Liver (tissue), 9 donors: ENCODE results near the gene CXCR6. TPM values are rescaled to one million over a fixed set of nuclear protein-coding genes. Genes with fewer than 3 reads are reported as not detected.

Source experiments
- DNase-seq: peaks from one replicate; pipeline ENCODE4 v3.0.0-alpha.2; 2017; ENCODE audit warnings: low spot score
- H3K27ac ChIP-seq, 2 donors: one replicate each; pipeline ENCODE4 v1.7.0; 2013; ENCODE audit warnings: inconsistent platforms in 2 of 2, low read length in 2 of 2, control low read depth in 1 of 2, low read depth in 1 of 2, mild to moderate bottlenecking in 1 of 2
- H3K27me3 ChIP-seq, 4 donors: one replicate each; pipeline versions ENCODE4 v1.6.1 to v1.7.0; 2013; ENCODE audit warnings: low read length in 3 of 4, inconsistent platforms in 1 of 4, mild to moderate bottlenecking in 1 of 4, moderate library complexity in 1 of 4; ENCODE audit not compliant: control insufficient read depth in 4 of 4, insufficient read depth in 4 of 4
- H3K36me3 ChIP-seq, 4 donors: one replicate each; pipeline versions ENCODE4 v1.6.1 to v1.7.0; 2013; ENCODE audit warnings: low read length in 3 of 4, mild to moderate bottlenecking in 3 of 4, low read depth in 1 of 4, moderate library complexity in 1 of 4; ENCODE audit not compliant: control insufficient read depth in 4 of 4, insufficient read depth in 3 of 4
- H3K4me1 ChIP-seq, 4 donors: one replicate each; pipeline versions ENCODE4 v1.6.1 to v1.7.0; 2013; ENCODE audit warnings: low read length in 3 of 4, mild to moderate bottlenecking in 3 of 4, moderate library complexity in 1 of 4; ENCODE audit not compliant: control insufficient read depth in 4 of 4, insufficient read depth in 4 of 4
- H3K4me3 ChIP-seq, 3 donors: one replicate each; pipeline versions ENCODE4 v1.6.1 to v1.7.0; 2013; ENCODE audit warnings: low read length in 3 of 3, control low read depth in 1 of 3, low read depth in 1 of 3, mild to moderate bottlenecking in 1 of 3
- H3K9ac ChIP-seq, 2 donors: one replicate each; pipeline ENCODE4 v1.7.0; 2013; ENCODE audit warnings: low read length in 2 of 2, mild to moderate bottlenecking in 2 of 2, moderate library complexity in 2 of 2, control low read depth in 1 of 2, low read depth in 1 of 2
- H3K9me3 ChIP-seq, 4 donors: one replicate each; pipeline versions ENCODE4 v1.6.1 to v1.7.0; 2013; ENCODE audit warnings: low read length in 3 of 4; ENCODE audit not compliant: control insufficient read depth in 4 of 4
- EGR1 ChIP-seq, 2 donors: IDR thresholded peaks; 2 replicates each; pipeline ENCODE4 v1.6.1; 2016 to 2018; ENCODE audit warnings: antibody characterized with exemption in 2 of 2, low read depth in 2 of 2
- FOXA1 ChIP-seq: IDR thresholded peaks from 2 replicates; pipeline ENCODE4 v1.6.1; 2016; ENCODE audit warnings: antibody characterized with exemption
- FOXA2 ChIP-seq: IDR thresholded peaks from 2 replicates; pipeline ENCODE4 v1.6.1; 2016; ENCODE audit warnings: antibody characterized with exemption
- GABPA ChIP-seq, 2 donors: IDR thresholded peaks in 1 of 2; conservative IDR thresholded peaks in 1 of 2; 2 replicates each; pipeline ENCODE4 v1.6.1; 2016; ENCODE audit warnings: antibody characterized with exemption in 2 of 2, mild to moderate bottlenecking in 1 of 2, moderate library complexity in 1 of 2
- HNF4A ChIP-seq, 2 donors: conservative IDR thresholded peaks; 2 replicates each; pipeline ENCODE4 v1.6.1; 2016; ENCODE audit warnings: antibody characterized with exemption in 2 of 2, mild to moderate bottlenecking in 2 of 2
- JUND ChIP-seq, 2 donors: IDR thresholded peaks; 2 replicates each; pipeline ENCODE4 v1.6.1; 2016; ENCODE audit warnings: antibody characterized with exemption in 2 of 2
- NR2F2 ChIP-seq: IDR thresholded peaks from 2 replicates; pipeline ENCODE4 v1.6.1; 2016; ENCODE audit warnings: antibody characterized with exemption
- RAD21 ChIP-seq, 2 donors: IDR thresholded peaks; 2 replicates each; pipeline ENCODE4 v1.6.1; 2016; ENCODE audit warnings: antibody characterized with exemption in 2 of 2, mild to moderate bottlenecking in 2 of 2
- RXRA ChIP-seq, 2 donors: IDR thresholded peaks; 2 replicates each; pipeline ENCODE4 v1.6.1; 2017 to 2018; ENCODE audit warnings: antibody characterized with exemption in 2 of 2, mild to moderate bottlenecking in 1 of 2
- SP1 ChIP-seq: IDR thresholded peaks from 2 replicates; pipeline ENCODE4 v1.6.1; 2018; ENCODE audit warnings: antibody characterized with exemption, mild to moderate bottlenecking
- YY1 ChIP-seq: IDR thresholded peaks from 2 replicates; pipeline ENCODE4 v1.6.1; 2016; ENCODE audit warnings: antibody characterized with exemption, mild to moderate bottlenecking
- WGBS: extraction: QIAGEN DNeasy Blood & Tissue Kit; methylation state at CpG from one replicate; pipeline ENCODE4 v1.1.7; 2013; 5-methylcytosine and 5-hydroxymethylcytosine counted together
- polyA plus RNA-seq, 2 donors: library from polyadenylated mRNA; stranded (reverse) in 1 of 2; unstranded in 1 of 2; fragments of 200-250 nt in 1 of 2; fragments of >200 nt in 1 of 2; fragmentation: Nextera tagmentation in 1 of 2; extraction: Ambion mirVana in 1 of 2; gene quantifications; one replicate each; pipeline versions ENCODE4 v1.2.1 to v1.2.3, GENCODE V29; 2013 to 2015
- total RNA-seq, 2 donors: library from RNA; depleted of rRNA; stranded (reverse); fragments of >200 nt; gene quantifications; one replicate each; pipeline ENCODE4 v1.2.3, GENCODE V29; 2014
- TF ChIP-seq, protein P1 (sequence below): IDR thresholded peaks from 2 replicates; pipeline ENCODE4 v1.6.1; 2016; ENCODE audit warnings: antibody characterized with exemption, mild to moderate bottlenecking
- TF ChIP-seq, protein P2 (sequence below): fragments of 150-350 bp; IDR thresholded peaks from 2 replicates; pipeline ENCODE4 v1.5.1; 2017; ENCODE audit warnings: improper control_type of control experiment, low read depth, low read length; ENCODE audit not compliant: missing input control
- TF ChIP-seq, protein P3 (sequence below): IDR thresholded peaks from 2 replicates; pipeline ENCODE4 v1.6.1; 2016; ENCODE audit warnings: antibody characterized with exemption
- TF ChIP-seq, protein P4 (sequence below): IDR thresholded peaks from 2 replicates; pipeline ENCODE4 v1.6.1; 2016; ENCODE audit warnings: antibody characterized with exemption
- donor health status: healthy.
- donor health status: healthy.
- donor health status: healthy.
- donor health status: healthy.
- donor health status: healthy.

CXCR6 gene
- total and polyA plus RNA-seq, 4 donors = 0.60 to 2.9 (median 0.96) TPM

DNA sequence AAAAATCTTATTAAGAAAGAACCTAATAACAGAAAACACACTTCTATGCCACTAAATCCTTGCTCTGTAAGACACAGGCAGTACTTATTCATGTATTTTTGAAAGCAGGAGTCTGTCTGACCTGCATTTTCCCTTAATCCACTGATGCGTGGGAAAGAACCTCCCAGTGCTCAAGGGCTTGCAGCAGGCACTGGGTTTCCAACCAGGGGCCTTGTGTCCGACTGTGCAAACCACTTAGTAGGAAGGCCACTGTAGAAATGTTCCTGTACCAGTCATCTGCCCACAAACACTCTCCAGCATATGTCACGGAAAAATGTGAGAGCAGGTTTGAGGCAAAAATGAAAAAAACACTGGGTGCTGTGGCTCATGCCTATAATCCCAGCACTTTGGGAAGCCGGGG is 12.4 kb downstream of the CXCR6 start:
- 94% methylated on average over 4 of the region's 4 CpGs for WGBS
- no peak overlapping the region for H3K27ac ChIP-seq

DNA sequence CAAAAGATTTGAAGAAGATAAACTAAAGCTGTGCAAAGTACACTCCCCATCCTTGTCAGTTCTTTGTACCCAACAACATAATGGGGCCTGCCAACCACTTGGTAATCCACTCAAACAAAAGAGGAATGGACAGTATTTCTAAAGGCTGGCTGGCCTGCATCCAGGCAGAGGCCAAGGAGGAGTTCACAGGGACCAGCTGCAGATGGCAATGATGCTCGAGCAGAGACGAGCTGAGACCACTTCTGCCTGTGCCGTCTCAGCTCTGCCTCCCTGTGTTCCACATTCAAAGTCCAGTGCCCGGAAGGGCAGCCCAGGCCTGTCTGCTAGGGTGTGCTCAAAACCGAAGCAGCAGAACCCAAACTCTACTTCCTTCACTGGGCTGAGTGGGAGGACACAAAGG is 14.3 kb downstream of the CXCR6 start:
- no peaks in the 10 kb centered on the region for H3K27me3 ChIP-seq
- no peak for DNase-seq
- H3K4me1 ChIP-seq = peaks cover 0 to 8% (median 4%) of the 10 kb centered on the region in 4 donors
- peaks cover 18 to 78% (median 67%) of the 10 kb centered on the region in 4 donors for H3K36me3 ChIP-seq
- no peak overlapping the region for H3K27ac ChIP-seq
- no peaks in the 10 kb centered on the region for H3K9me3 ChIP-seq
- no peak for TF ChIP-seq FOXA1
- TF ChIP-seq RXRA (IDR thresholded peaks at IDR 0.05) = no peak
- TF ChIP-seq RAD21 (IDR thresholded peaks at IDR 0.05) = no peak
- WGBS = 79% methylated on average over 5 of the region's 5 CpGs
- H3K4me3 ChIP-seq = no peak overlapping the region
- no peak overlapping the region for H3K9ac ChIP-seq

More for the DNA sequence above, 12.4 kb downstream of the CXCR6 start:
- DNase-seq = no peak
- H3K9me3 ChIP-seq = no peaks in the 10 kb centered on the region
- H3K4me3 ChIP-seq = no peak overlapping the region
- peaks cover 14 to 72% (median 65%) of the 10 kb centered on the region in 4 donors for H3K36me3 ChIP-seq
- TF ChIP-seq, protein P1, sequence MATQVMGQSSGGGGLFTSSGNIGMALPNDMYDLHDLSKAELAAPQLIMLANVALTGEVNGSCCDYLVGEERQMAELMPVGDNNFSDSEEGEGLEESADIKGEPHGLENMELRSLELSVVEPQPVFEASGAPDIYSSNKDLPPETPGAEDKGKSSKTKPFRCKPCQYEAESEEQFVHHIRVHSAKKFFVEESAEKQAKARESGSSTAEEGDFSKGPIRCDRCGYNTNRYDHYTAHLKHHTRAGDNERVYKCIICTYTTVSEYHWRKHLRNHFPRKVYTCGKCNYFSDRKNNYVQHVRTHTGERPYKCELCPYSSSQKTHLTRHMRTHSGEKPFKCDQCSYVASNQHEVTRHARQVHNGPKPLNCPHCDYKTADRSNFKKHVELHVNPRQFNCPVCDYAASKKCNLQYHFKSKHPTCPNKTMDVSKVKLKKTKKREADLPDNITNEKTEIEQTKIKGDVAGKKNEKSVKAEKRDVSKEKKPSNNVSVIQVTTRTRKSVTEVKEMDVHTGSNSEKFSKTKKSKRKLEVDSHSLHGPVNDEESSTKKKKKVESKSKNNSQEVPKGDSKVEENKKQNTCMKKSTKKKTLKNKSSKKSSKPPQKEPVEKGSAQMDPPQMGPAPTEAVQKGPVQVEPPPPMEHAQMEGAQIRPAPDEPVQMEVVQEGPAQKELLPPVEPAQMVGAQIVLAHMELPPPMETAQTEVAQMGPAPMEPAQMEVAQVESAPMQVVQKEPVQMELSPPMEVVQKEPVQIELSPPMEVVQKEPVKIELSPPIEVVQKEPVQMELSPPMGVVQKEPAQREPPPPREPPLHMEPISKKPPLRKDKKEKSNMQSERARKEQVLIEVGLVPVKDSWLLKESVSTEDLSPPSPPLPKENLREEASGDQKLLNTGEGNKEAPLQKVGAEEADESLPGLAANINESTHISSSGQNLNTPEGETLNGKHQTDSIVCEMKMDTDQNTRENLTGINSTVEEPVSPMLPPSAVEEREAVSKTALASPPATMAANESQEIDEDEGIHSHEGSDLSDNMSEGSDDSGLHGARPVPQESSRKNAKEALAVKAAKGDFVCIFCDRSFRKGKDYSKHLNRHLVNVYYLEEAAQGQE = no peak
- TF ChIP-seq GABPA (IDR thresholded peaks at IDR 0.05 in 1 of 2, conservative IDR thresholded peaks at IDR 0.05 in 1 of 2) (no peak), NR2F2 (no peak), YY1 (no peak), HNF4A (conservative IDR thresholded peaks at IDR 0.05) (no peak), EGR1 (IDR thresholded peaks at IDR 0.05; ENCODE audit: low read depth in 2 of 2) (no peak), FOXA2 (no peak), RAD21 (IDR thresholded peaks at IDR 0.05) (no peak), JUND (IDR thresholded peaks at IDR 0.05) (no peak), SP1 (no peak), FOXA1 (no peak), RXRA (IDR thresholded peaks at IDR 0.05) (no peak)
- TF ChIP-seq, protein P2, sequence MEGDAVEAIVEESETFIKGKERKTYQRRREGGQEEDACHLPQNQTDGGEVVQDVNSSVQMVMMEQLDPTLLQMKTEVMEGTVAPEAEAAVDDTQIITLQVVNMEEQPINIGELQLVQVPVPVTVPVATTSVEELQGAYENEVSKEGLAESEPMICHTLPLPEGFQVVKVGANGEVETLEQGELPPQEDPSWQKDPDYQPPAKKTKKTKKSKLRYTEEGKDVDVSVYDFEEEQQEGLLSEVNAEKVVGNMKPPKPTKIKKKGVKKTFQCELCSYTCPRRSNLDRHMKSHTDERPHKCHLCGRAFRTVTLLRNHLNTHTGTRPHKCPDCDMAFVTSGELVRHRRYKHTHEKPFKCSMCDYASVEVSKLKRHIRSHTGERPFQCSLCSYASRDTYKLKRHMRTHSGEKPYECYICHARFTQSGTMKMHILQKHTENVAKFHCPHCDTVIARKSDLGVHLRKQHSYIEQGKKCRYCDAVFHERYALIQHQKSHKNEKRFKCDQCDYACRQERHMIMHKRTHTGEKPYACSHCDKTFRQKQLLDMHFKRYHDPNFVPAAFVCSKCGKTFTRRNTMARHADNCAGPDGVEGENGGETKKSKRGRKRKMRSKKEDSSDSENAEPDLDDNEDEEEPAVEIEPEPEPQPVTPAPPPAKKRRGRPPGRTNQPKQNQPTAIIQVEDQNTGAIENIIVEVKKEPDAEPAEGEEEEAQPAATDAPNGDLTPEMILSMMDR = no peak
- TF ChIP-seq, protein P3, sequence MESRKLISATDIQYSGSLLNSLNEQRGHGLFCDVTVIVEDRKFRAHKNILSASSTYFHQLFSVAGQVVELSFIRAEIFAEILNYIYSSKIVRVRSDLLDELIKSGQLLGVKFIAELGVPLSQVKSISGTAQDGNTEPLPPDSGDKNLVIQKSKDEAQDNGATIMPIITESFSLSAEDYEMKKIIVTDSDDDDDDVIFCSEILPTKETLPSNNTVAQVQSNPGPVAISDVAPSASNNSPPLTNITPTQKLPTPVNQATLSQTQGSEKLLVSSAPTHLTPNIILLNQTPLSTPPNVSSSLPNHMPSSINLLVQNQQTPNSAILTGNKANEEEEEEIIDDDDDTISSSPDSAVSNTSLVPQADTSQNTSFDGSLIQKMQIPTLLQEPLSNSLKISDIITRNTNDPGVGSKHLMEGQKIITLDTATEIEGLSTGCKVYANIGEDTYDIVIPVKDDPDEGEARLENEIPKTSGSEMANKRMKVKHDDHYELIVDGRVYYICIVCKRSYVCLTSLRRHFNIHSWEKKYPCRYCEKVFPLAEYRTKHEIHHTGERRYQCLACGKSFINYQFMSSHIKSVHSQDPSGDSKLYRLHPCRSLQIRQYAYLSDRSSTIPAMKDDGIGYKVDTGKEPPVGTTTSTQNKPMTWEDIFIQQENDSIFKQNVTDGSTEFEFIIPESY = no peak
- TF ChIP-seq, protein P4, sequence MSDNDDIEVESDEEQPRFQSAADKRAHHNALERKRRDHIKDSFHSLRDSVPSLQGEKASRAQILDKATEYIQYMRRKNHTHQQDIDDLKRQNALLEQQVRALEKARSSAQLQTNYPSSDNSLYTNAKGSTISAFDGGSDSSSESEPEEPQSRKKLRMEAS = no peak
- no peak overlapping the region for H3K9ac ChIP-seq
- H3K4me1 ChIP-seq = peaks cover 0 to 8% (median 4%) of the 10 kb centered on the region in 4 donors
- H3K27me3 ChIP-seq = no peaks in the 10 kb centered on the region
